ENCODE results near the gene RIF1.

The RIF1 gene, protein sequence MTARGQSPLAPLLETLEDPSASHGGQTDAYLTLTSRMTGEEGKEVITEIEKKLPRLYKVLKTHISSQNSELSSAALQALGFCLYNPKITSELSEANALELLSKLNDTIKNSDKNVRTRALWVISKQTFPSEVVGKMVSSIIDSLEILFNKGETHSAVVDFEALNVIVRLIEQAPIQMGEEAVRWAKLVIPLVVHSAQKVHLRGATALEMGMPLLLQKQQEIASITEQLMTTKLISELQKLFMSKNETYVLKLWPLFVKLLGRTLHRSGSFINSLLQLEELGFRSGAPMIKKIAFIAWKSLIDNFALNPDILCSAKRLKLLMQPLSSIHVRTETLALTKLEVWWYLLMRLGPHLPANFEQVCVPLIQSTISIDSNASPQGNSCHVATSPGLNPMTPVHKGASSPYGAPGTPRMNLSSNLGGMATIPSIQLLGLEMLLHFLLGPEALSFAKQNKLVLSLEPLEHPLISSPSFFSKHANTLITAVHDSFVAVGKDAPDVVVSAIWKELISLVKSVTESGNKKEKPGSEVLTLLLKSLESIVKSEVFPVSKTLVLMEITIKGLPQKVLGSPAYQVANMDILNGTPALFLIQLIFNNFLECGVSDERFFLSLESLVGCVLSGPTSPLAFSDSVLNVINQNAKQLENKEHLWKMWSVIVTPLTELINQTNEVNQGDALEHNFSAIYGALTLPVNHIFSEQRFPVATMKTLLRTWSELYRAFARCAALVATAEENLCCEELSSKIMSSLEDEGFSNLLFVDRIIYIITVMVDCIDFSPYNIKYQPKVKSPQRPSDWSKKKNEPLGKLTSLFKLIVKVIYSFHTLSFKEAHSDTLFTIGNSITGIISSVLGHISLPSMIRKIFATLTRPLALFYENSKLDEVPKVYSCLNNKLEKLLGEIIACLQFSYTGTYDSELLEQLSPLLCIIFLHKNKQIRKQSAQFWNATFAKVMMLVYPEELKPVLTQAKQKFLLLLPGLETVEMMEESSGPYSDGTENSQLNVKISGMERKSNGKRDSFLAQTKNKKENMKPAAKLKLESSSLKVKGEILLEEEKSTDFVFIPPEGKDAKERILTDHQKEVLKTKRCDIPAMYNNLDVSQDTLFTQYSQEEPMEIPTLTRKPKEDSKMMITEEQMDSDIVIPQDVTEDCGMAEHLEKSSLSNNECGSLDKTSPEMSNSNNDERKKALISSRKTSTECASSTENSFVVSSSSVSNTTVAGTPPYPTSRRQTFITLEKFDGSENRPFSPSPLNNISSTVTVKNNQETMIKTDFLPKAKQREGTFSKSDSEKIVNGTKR (N-terminal part only)

DNA sequence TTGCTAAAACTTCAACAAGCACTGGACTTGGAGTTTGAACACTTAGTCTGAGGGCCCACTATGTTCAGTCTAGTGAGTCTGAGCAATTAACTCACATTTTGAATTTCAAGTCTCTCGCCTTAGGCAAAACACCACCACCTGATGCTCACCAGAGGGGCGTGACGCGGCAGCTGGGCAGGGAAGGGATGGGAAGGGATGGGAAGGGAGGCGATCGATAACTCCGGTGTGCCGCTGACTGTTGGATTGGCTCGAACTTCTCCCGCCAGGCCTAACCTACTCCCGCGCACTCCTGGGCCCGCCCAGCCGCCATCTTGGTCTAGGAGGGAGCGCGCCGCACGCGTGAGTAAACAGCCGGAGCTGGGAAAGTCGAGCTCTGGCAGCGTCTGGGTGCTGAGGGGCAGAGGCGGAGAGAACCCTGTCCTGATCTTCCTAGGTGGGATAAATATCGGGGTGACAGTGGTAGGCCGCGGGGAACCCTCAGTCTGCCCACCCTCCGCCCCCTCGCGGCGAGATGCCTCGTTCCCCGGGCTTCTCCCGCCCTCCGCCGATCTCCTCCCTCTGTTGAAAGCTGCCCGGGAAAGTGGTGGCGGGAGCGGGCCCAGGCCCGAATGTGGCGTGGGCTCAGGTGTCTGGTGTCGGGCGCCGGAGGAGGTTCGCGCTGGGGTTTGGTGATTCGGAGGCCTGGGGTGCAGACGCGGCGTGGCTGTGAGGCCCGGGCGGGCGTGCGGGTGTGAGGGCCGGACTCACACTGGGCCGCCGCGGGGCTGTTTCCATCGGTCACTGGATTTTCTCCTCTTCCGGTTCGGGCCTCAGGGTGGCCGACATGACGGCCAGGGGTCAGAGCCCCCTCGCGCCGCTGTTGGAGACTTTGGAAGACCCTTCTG, at the start of gene RIF1:
Gene RIF1 (plus strand): TSS at position 302 of the 884 bp plus-strand sequence. CDS start 522 bp downstream, at position 824.
- peak; percentile 62 for DNase-seq (ENCODE audit: low read depth)

DNA sequence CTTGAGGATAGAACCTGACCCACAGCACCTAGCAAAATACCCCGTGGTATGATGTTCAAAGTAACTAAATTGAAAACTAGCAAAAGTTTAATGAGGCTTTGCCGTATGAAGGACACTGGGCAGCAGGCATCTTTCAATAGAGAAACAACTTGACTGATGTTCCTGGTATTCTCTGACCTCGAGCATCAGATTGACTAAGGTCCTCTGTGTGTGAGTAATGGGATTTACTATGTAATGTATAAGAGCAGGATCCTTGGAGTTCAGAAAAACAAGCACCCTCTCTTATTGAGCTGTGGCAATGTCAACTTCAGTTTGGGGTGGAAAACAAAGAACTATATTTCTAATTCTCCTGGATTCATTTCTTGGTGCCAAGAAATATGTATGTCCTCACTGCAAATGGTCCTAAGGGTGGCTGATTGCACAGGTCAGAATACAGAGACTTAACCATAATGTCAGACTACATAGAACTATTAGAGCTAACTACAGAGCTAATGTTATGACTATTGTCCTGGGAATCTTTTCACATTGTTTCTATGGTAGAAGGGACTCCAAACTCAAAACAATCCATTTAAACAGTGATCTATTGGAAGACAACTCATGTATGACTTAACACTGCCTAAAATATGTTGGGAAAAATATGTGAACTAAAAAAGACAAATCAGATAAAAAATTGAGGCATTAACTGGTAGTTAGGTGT, 47.9 kb upstream of the RIF1 start:
- no peak for DNase-seq (ENCODE audit: low read depth)

DNA sequence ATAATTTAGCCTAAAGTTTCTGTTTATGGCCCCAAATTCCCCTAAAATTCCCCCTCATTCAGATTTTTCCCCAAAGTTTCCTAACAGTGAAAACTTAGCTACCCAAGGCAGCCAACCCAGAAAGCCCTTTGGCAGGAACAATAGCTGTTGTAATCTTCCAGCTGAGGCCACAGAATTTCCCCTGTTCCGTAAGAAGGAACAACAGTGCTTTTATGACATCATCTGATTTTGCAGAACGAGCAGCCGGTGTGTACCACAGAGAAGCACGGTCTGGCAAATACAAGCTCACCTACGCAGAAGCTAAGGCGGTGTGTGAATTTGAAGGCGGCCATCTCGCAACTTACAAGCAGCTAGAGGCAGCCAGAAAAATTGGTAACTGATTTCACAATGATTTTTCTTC, 46.0 kb upstream of the RIF1 start:
- no peak for DNase-seq (ENCODE audit: low read depth)

DNA sequence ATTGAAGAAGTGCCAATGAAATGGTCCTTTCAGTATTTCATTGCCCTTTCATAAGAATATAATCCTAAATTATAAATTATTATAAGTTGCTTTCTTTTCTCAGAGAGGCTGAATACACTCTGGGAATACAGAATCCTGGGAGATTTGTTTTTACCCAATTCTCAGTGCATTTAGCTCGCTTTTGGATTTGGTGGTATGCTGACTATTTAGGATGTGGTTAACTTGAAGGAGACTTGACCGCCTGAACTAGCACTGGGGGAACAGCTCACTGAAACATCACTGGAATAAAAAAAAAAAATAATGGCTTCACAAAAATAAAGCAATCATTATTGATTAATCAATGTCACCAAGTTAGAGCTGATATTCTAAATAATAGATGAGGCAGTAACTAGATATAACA, 42.1 kb upstream of the RIF1 start:
- no peak for DNase-seq (ENCODE audit: low read depth)

DNA sequence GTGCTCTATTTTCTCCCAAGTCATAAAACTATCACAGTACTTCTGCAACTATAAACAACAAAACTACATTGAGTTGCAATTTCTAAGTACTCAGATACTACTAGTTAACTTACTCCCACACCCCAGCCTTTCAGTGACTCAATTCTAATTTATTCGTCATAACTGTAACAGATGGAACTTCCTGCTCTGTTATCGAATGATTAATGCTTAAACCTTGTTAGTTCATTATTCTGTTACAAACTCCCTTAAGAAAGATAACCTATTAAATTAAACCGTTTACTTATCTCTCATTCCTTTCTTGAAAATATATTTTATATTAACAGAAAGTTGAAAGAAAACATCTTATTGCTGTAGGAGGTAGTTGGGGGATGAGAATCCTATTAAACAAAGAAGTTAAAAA, 35.3 kb upstream of the RIF1 start:
- DNase-seq (ENCODE audit: low read depth): no peak

DNA sequence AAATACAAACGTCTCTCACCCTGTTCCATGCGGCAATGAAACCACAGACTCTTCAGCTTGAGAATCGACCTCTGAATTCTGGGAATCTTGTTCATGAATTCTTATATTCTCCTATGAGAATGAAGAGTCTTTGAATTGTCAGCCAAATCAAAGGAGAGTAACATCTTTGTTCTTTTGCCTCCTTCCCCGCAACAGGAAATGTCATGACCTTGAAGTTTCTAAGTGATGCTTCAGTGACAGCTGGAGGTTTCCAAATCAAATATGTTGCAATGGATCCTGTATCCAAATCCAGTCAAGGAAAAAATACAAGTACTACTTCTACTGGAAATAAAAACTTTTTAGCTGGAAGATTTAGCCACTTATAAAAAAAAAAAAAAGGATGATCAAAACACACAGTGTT, 30.5 kb upstream of the RIF1 start:
- DNase-seq (ENCODE audit: low read depth): no peak

DNA sequence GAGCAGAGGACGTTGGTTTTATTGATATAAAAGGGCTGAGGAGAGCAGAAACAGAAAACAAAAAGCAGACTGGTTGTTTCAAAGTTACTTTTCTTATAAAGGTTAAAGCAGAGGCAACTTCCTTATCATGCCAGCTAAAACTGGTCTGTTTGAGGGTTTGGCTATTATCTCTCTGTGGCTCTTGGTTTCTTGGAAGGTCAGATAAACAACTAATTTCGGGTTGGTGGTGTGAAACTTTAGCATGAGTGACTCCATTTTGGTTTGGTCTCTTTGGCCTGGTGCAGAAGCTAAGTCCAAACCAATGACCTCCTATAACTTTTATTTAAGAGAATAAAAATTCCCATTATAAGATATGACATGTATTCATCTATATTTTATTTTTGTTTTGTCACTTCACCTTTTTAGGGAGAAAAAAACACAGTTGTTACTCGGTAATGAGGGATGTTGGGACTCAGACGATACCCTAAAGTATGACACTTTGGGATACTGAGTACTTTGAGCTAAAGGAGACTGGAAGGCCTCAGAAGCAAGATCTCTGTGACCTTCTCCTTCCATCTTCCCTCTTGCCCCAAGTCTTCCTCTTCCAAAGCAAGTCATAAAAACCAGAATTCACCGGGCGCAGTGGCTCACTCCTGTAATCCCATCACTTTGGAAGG, 29.0 kb upstream of the RIF1 start:
- no peak for DNase-seq (ENCODE audit: low read depth)

DNA sequence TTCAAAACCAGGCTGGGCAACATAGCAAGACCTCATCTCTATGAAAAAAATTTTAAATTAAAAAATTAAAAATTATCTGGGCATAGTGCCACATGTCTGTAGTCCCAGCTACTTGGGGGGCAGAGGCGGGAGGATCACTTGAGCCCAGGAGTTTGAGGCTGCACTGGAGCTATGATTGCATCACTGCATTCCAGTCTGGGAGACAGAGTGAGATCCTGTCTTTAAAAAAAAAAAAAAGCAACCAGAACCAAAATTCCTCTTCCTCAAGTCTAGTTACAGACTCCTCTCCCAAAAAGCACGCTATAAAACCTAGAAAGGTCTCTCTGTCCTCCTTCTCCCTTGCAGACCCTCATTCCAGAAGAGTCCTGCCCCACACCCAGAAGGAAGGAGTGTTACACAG, 28.4 kb upstream of the RIF1 start:
- DNase-seq (ENCODE audit: low read depth): no peak

DNA sequence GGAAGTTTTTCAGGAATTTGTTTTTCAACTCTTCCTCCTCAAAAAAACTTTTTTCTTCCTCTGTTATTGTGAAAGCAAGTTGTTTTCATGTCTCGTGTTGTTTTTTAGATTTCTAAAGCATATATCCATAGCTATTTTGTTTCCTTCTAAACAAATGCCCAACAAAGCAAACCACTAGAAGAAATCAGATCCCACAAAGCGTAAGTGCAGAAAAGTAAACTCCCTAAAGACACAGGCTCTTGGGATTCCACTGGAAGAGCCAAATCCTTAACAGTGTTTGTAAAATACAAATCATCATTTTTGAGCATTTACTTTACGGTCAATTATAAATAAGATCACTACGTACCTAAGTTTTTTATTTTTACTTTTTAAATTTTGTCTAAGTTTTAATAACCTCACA, 21.7 kb upstream of the RIF1 start:
- no peak for DNase-seq (ENCODE audit: low read depth)

DNA sequence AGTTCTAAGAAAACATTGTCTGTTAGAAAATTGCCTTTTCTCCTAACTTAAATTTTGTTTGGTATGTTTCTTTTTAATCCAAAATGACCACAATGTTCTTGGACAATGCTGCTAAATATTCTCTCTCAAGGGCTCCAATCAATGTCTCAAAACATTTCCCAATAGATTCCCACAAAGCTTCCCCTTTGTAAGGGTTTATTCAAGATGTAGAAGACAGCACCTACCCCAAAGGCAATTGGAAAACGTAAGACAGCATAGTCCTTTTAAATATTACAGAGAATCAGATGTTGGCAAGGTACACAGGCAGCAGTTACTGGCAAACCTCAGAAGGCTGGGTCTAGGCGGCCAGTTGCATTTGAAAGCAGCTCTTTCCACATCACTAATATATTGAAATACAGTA, 18.3 kb upstream of the RIF1 start:
- no peak for DNase-seq (ENCODE audit: low read depth)

DNA sequence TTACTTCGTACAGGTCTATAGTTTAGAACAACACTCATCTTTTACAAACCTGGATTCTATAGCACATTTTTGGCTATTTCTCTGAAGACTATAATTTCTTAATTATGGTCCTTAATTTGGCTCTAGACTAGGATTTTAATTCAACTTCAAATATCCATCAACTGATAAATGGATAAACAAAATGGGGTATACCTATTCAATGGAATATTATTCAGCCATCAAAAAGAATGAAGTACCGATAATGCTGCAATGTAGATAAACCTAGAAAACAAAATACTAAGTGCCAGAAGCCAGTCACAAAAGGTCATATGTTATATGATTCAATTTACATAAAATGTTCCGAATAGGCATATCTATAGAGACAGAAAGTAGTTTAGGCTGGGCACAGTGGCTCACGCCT, 15.2 kb upstream of the RIF1 start:
- no peak for DNase-seq (ENCODE audit: low read depth)

DNA sequence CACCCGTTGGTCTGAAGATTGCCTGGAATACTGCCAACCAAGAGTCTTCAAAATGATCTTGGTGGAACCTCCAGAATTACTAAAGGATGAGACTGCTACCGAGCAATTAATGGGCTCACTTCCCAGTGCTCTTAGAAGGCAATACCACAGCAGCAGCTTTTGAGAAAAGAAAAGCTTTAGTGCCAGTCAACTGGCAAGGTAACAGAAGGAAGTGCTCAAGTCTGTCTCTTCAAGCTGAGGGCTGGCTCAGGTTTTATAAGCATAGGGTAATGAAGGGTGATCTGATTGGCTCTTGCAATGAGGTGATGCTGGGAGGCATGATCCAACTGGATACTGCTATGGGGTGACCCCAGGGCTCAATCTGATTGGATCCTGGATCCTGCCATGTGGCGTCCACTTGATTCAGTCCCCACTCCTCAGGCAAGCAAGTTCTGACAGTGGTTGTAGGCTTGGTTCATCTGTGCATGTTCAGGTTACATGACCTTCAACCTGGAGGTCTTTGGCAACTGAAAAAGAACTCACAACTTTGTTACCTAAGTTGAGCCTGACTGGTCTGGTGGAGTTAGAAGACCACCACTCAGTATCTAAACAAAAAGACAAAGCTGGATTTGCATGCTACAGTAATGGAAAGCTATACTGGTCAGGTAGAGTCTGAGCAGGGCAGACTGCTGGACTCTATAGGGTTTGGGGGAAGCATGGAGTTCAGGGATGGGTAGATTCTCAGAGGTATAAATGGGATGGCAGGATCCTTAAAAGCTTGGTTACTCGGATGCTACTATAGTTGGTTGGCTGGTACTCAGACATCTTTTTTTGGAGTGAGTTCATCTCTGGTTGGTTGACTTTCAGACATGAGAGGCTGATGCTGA, 14.0 kb upstream of the RIF1 start:
- no peak for DNase-seq (ENCODE audit: low read depth)

DNA sequence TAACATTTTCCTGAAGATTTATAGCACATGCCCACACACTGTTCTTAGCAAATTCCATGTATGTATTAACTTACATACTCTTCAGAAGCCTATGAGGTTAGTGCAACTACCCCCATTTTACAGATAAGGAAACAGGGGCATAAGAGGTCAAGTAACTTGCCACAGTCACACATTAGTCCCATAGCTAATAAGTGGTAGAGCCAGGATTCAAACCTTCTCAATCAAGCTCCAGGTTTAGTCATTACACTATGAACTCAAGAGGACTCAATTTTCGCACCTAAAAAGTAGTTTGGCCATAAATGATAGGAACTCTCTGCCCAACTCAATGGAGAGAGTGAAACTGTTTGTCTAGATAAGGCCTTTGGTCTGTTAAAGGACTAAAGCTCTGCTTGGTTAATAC, 9.7 kb upstream of the RIF1 start:
- DNase-seq (ENCODE audit: low read depth): no peak

DNA sequence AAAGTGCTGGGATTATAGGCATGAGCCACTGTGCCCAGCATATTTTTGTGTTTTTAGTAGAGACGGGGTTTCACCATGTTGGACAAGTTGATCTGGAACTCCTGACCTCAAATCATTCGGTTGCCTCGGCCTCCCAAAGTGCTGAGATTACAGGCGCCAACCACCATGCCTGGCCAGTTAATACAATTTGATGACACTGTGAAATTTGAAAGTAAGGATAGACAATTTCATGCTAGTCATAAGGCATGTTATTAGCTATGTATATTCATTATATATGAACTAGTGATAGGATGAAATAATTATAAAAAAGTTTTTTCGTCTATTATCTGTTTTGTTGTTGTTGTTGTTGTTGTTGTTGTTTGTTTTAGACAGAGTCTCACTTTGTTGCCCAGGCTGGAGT, 8.6 kb upstream of the RIF1 start:
- no peak for DNase-seq (ENCODE audit: low read depth)

DNA sequence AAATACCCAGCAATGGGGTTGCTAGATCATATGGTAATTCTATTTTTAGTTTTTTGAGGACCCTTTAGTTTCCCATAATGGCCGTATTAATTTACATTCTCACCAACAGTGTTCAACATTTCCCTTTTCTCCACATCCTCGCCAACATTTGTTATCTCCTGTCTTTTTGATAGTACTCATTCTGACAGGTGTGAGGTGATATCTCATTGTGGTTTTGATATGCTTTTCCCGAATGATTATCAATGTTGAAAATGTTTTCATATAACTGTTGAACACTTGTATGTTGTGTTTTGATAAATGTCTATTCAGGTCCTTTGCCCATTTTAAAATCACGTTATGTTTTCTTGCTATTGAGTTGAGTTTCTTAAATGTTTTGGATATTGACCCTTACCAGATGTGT, 5.8 kb upstream of the RIF1 start:
- no peak for DNase-seq (ENCODE audit: low read depth)

DNA sequence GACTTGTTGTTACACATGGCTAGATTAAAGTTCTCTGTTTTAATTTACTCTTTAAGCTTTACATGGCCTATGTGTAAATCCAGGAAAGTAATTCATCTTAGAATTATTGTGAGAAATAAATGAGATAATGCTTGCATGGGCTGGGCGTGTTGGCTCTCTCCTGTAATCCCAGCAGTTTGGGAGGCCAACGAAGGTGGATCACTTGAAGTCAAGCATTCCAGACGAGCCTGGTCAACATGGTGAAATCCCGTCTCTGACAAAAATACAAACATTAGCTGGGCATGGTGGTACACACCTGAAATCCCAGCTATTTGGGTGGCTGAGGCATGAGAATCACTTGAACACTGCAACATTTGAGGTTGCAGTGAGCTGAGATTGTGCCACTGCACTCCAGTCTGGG, 4.3 kb upstream of the RIF1 start:
- no peak for DNase-seq (ENCODE audit: low read depth)

DNA sequence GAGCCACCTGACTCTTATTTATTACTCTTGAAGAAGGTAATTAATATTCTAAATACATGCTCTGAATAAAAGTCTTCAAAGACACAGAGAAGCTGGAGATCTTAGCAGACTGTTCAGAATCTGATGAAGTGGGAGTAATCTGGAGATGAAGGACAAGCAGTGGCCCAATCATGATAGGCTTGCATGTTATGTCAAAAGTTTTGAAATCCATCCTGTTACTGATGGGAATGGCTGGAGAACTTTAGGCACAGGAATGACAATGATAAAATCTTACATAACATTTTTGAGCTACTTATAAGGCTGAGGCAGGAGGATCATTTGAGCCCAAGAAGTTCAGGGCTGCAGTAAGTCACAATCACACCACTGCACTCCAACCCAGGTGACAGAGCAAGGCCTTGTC, 2.4 kb upstream of the RIF1 start:
- DNase-seq (ENCODE audit: low read depth): no peak

DNA sequence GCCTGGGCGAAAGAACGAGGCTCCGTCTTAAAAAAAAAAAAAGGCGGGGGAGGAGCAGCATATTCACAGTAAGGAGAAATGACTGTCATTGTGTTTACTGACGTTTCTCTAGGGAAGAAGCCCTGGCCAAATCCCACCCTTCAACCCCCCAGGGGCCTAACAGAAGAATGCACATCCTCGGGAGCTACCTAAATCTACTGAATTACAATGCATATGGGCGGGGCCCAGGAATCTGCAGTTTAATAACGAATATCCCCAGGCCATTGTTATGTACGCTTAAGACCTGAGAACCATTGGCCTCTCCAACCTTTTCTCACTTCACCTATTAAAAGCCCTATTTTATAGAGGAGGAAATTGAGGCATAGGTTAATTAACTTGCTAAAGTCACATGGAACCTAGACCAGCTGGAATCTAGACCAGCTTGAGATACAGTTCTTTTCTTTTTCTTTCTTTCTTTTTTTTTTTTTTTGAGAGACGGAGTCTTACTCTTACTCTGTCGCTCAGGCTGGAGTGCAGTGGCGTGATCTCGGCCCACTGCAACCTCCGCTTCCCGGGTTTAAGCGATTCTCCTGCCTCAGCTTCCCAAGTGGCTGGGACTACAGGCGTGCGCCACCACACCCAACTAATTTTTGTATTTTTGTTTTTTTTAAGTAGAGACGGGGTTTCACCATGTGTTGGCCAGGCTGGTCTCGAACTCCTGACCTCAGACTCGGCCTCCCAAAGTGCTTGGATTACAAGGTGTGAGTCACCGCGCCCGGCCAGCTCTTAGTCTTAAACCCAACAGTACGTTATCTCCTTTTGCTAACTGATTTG, 708 bp upstream of the RIF1 start:
- no peak for DNase-seq (ENCODE audit: low read depth)

DNA sequence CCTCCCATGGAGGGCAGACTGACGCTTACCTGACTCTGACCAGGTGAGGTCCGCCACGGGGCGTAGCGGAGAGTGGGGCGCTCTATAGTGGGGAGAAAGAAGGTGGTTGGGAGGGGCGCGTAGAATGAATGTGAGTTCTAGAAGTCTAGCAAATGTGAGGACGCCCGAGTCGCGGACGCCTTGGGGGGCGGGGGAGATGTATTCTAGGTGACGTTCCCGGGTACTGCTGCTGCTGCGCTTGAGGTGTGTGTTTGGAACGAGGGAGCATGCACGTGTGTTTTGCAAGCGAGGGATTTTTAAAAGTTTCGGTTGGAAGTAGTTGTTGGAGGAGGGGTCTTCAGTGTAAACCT, 758 bp downstream of the RIF1 start:
- no peak for DNase-seq (ENCODE audit: low read depth)
